HCT116 (cell line): Measurements from ENCODE around the gene SPTBN4. TPM values are rescaled to one million over a fixed set of nuclear protein-coding genes. Genes with fewer than 3 reads are reported as not detected.

Experiments used
- ATAC-seq: fragments of 200-7000 bp; cut with Tn5 transposase; 2 replicates; pipeline ENCODE4 v1.9.1; 2020; ENCODE audit warnings: mild to moderate bottlenecking, moderate library complexity
- BruUV-seq: library from RNA; stranded (reverse); fragments of 400-500 nt; replicated peaks from 2 replicates; lab custom pipeline; 2021; lab: Mats Ljungman, UMichigan
- CTCF ChIA-PET: fragments of 300-600 bp; sonication (Branson Sonifier 250); formaldehyde crosslinking; loops from one replicate; lab custom pipeline; 2021; ENCODE audit warnings: antibody characterized with exemption; lab: Charles Lee
- POLR2A ChIA-PET: fragments of 300-600, 350-600 bp; sonication (Branson Sonifier 250); formaldehyde crosslinking; loops from one replicate; lab custom pipeline; 2021; ENCODE audit warnings: antibody characterized with exemption; lab: Charles Lee
- RAD21 ChIA-PET, 2 experiments: fragments of 300-600 bp; sonication (Branson Sonifier 250); formaldehyde crosslinking; loops; one replicate each; lab custom pipeline; 2023; ENCODE audit warnings: low total read pairs in 2 of 2; ENCODE audit not compliant: uncharacterized antibody in 2 of 2, unreplicated experiment in 2 of 2, low non-redundant PET in 1 of 2; lab: Charles Lee
- DNase-seq: peaks from one replicate; pipeline ENCODE4 v3.0.0-alpha.2; 2010; ENCODE audit warnings: low read depth, low spot score
- H2AFZ ChIP-seq: fragments of 200-600 bp; shearing (Covaris generic), sonication (generic); 2 replicates; pipeline ENCODE4 v1.6.1; 2017; ENCODE audit warnings: low read depth, mixed run types, mixed read lengths, antibody characterized with exemption, low read length; ENCODE audit not compliant: poor library complexity, severe bottlenecking
- H3K27ac ChIP-seq: 2 replicates; pipeline ENCODE4 v1.5.1; 2012; ENCODE audit warnings: low read depth, low read length
- H3K27me3 ChIP-seq: fragments of 200-600 bp; sonication (generic); 2 replicates; pipeline ENCODE4 v1.6.1; 2016; ENCODE audit warnings: mixed run types, low read length, mixed read lengths; ENCODE audit not compliant: insufficient read depth
- H3K36me3 ChIP-seq, 2 experiments: fragments of 200-500 bp in 1 of 2; fragments of 200-600 bp in 1 of 2; sonication (Bioruptor generic) in 1 of 2; sonication (generic) in 1 of 2; 2 replicates each; pipeline versions ENCODE4 v1.5.1 to v1.6.1; 2014 to 2016; ENCODE audit warnings: low read length in 2 of 2, inconsistent platforms in 1 of 2, mixed read lengths in 1 of 2, mixed run types in 1 of 2; ENCODE audit not compliant: insufficient read depth in 2 of 2, control insufficient read depth in 1 of 2
- H3K4me1 ChIP-seq, 2 experiments: fragments of 200-600 bp in 1 of 2; sonication (generic) in 1 of 2; 2 replicates each; pipeline versions ENCODE4 v1.5.1 to v1.6.1; 2012 to 2017; ENCODE audit warnings: low read length in 2 of 2, inconsistent platforms in 1 of 2, mild to moderate bottlenecking in 1 of 2, mixed read lengths in 1 of 2, mixed run types in 1 of 2, moderate library complexity in 1 of 2; ENCODE audit not compliant: insufficient read depth in 2 of 2, control insufficient read depth in 1 of 2
- H3K4me2 ChIP-seq: fragments of 200-600 bp; sonication (generic); 2 replicates; pipeline ENCODE4 v1.6.1; 2017; ENCODE audit warnings: mixed run types, low read length, mixed read lengths
- H3K4me3 ChIP-seq, 2 experiments: fragments of 200-600 bp in 1 of 2; sonication (generic) in 1 of 2; replicated peaks in 1 of 2; 2 replicates each; pipeline ENCODE4 v1.5.1; 2011 to 2016; ENCODE audit warnings: low read length in 2 of 2, control low read depth in 1 of 2, low read depth in 1 of 2, mild to moderate bottlenecking in 1 of 2, mixed read lengths in 1 of 2, mixed run types in 1 of 2
- H3K79me2 ChIP-seq: fragments of 200-600 bp; sonication (generic); 2 replicates; pipeline ENCODE4 v1.6.1; 2017; ENCODE audit warnings: mild to moderate bottlenecking, mixed run types, low read length, moderate library complexity, mixed read lengths; ENCODE audit not compliant: insufficient read depth
- H3K9ac ChIP-seq: fragments of 200-600 bp; sonication (generic); 2 replicates; pipeline ENCODE4 v1.6.1; 2016; ENCODE audit warnings: low read length, mixed read lengths
- H3K9me2 ChIP-seq: fragments of 200-600 bp; sonication (generic), shearing (Covaris generic); 2 replicates; pipeline ENCODE4 v1.6.1; 2017; ENCODE audit warnings: mixed run types, mild to moderate bottlenecking, moderate library complexity; ENCODE audit not compliant: insufficient read depth
- H3K9me3 ChIP-seq, 2 experiments: fragments of 200-500 bp in 1 of 2; fragments of 200-600 bp in 1 of 2; sonication (Bioruptor generic) in 1 of 2; sonication (generic) in 1 of 2; 2 replicates each; pipeline ENCODE4 v1.6.1; 2014 to 2017; ENCODE audit warnings: low read length in 2 of 2, mixed read lengths in 2 of 2, inconsistent platforms in 1 of 2, low read depth in 1 of 2, mild to moderate bottlenecking in 1 of 2, mixed run types in 1 of 2, moderate library complexity in 1 of 2; ENCODE audit not compliant: control insufficient read depth in 1 of 2, insufficient read depth in 1 of 2
- H4K20me1 ChIP-seq: fragments of 200-600 bp; sonication (generic), shearing (Covaris generic); 2 replicates; pipeline ENCODE4 v1.6.1; 2017; ENCODE audit warnings: mixed run types, mild to moderate bottlenecking, moderate library complexity; ENCODE audit not compliant: insufficient read depth
- ATF3 ChIP-seq: IDR thresholded peaks from 2 replicates; pipeline ENCODE4 v1.6.1; 2012
- CEBPB ChIP-seq: IDR thresholded peaks from 2 replicates; pipeline ENCODE4 v1.6.1; 2012; ENCODE audit warnings: low read depth
- EGR1 ChIP-seq: IDR thresholded peaks from 2 replicates; pipeline ENCODE4 v1.6.1; 2012; ENCODE audit warnings: low read depth
- EZH2 ChIP-seq: fragments of 200-600 bp; sonication (generic); IDR thresholded peaks from 2 replicates; pipeline ENCODE4 v1.6.1; 2017; ENCODE audit warnings: antibody characterized with exemption, mixed run types
- FOSL1 ChIP-seq: IDR thresholded peaks from 2 replicates; pipeline ENCODE4 v1.6.1; 2012; ENCODE audit warnings: low read depth
- MAX ChIP-seq: IDR thresholded peaks from 2 replicates; pipeline ENCODE4 v1.6.1; 2012
- POLR2A ChIP-seq: IDR thresholded peaks from 2 replicates; pipeline ENCODE4 v1.7.0; 2011; ENCODE audit warnings: borderline replicate concordance; ENCODE audit not compliant: insufficient read depth, insufficient read length; ENCODE audit errors: extremely low read depth
- POLR2AphosphoS5 ChIP-seq: IDR thresholded peaks from 2 replicates; pipeline ENCODE4 v1.6.1; 2011; ENCODE audit warnings: mild to moderate bottlenecking, low read depth, low read length, moderate library complexity
- SP1 ChIP-seq: IDR thresholded peaks from 2 replicates; pipeline ENCODE4 v1.6.1; 2012; ENCODE audit warnings: low read depth
- SRF ChIP-seq: IDR thresholded peaks from 2 replicates; pipeline ENCODE4 v1.6.1; 2012; ENCODE audit warnings: low read depth
- TCF7L2 ChIP-seq: IDR thresholded peaks from 2 replicates; pipeline ENCODE4 v1.7.0; 2011; ENCODE audit warnings: borderline replicate concordance, inconsistent platforms; ENCODE audit not compliant: insufficient read depth, insufficient read length; ENCODE audit errors: extremely low read depth
- YY1 ChIP-seq: IDR thresholded peaks from 2 replicates; pipeline ENCODE4 v1.6.1; 2011; ENCODE audit warnings: low read length, low read depth, moderate library complexity, mild to moderate bottlenecking; ENCODE audit not compliant: insufficient replicate concordance; ENCODE audit errors: extremely low read depth
- ZFX ChIP-seq: fragments of 450-650 bp; IDR thresholded peaks from 2 replicates; pipeline ENCODE4 v1.6.1; 2017
- intact Hi-C: fragments of 100-400 bp; cut with micrococcal nuclease; formaldehyde crosslinking; loops from 2 replicates; pipeline ENCODE4 v1.10.0; 2022
- total RNA-seq: library from RNA; stranded (reverse); gene quantifications from one replicate; pipeline ENCODE4 v1.2.1, GENCODE V29; 2021; ENCODE audit not compliant: unreplicated experiment
- TF ChIP-seq, protein P1 (sequence below), 3 experiments: fragments of 200-600 bp in 1 of 3; sonication (generic) in 1 of 3; IDR thresholded peaks in 2 of 3; conservative IDR thresholded peaks in 1 of 3; 2 replicates each; pipeline ENCODE4 v1.5.1; 2012 to 2017; ENCODE audit warnings: low read depth in 2 of 3, low read length in 2 of 3, antibody characterized with exemption in 1 of 3, borderline replicate concordance in 1 of 3, control low read depth in 1 of 3, mild to moderate bottlenecking in 1 of 3, mixed read lengths in 1 of 3, mixed run types in 1 of 3, moderate library complexity in 1 of 3; ENCODE audit not compliant: insufficient read depth in 1 of 3
- TF ChIP-seq, protein P2 (sequence below): IDR thresholded peaks from 2 replicates; pipeline ENCODE4 v1.6.1; 2012; ENCODE audit warnings: low read depth

The SPTBN4 gene
- total RNA-seq, 1 experiment from 2014 or later, result 4.6 TPM

DNA sequence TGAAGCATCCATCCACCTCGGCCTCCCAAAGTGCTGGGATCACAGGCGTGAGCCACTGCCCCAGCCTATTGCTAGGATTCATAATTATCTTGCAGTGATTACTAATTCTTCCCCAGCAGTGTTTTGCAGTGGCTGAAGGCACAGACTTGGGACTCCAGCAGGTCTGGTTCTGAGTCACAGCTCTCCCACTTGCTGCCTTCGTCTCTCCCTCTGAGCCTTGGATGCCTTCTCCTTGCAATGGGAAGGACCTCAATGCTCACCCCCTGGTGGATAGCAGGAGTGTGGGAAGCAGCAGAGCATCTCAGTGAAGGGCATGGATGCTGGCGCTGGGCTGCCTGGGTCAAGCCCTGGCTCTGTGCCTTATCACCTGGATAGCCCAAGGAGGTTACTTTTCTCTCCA, 72.3 kb downstream of the SPTBN4 start:
- no peak overlapping the region for H3K4me3 ChIP-seq
- H3K9me3 ChIP-seq, result peaks cover 0 to 6% of the 10 kb centered on the region in 2 experiments; a peak in 2 of 4 replicates
- no peaks in the 10 kb centered on the region for H3K79me2 ChIP-seq
- no peaks in the 10 kb centered on the region for H3K27me3 ChIP-seq
- RAD21 ChIA-PET, result no interaction called here
- CTCF ChIA-PET, result no interaction called here
- H3K9me2 ChIP-seq, result no peaks in the 10 kb centered on the region
- peaks cover 0 to 5% of the 10 kb centered on the region in 2 experiments; a peak in 1 of 4 replicates for H3K36me3 ChIP-seq
- DNase-seq (no peak), ATAC-seq (no peak)
- POLR2A ChIA-PET, result no interaction called here
- no peak for TF ChIP-seq POLR2A
- TF ChIP-seq, protein P1, sequence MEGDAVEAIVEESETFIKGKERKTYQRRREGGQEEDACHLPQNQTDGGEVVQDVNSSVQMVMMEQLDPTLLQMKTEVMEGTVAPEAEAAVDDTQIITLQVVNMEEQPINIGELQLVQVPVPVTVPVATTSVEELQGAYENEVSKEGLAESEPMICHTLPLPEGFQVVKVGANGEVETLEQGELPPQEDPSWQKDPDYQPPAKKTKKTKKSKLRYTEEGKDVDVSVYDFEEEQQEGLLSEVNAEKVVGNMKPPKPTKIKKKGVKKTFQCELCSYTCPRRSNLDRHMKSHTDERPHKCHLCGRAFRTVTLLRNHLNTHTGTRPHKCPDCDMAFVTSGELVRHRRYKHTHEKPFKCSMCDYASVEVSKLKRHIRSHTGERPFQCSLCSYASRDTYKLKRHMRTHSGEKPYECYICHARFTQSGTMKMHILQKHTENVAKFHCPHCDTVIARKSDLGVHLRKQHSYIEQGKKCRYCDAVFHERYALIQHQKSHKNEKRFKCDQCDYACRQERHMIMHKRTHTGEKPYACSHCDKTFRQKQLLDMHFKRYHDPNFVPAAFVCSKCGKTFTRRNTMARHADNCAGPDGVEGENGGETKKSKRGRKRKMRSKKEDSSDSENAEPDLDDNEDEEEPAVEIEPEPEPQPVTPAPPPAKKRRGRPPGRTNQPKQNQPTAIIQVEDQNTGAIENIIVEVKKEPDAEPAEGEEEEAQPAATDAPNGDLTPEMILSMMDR (IDR thresholded peaks at IDR 0.05 in 2 of 3, conservative IDR thresholded peaks at IDR 0.05 in 1 of 3; ENCODE audit: borderline replicate concordance in 1 of 3, insufficient read depth in 1 of 3, low read depth in 2 of 3, low read length in 2 of 3), result peak in 2 of 3 experiments; percentile 20 to 22; a peak in 3 of 6 replicates
- intact Hi-C loops, result no loop called here
- H3K9ac ChIP-seq, result no peak overlapping the region
- peaks cover 5 to 6% of the 10 kb centered on the region in 2 experiments; a peak in 2 of 4 replicates for H3K4me1 ChIP-seq
- H3K4me2 ChIP-seq, result no peak overlapping the region
- H3K27ac ChIP-seq, result no peak overlapping the region
- no TSS peak for BruUV-seq
- no peak overlapping the region for H2AFZ ChIP-seq
- no peaks in the 10 kb centered on the region for H4K20me1 ChIP-seq

DNA sequence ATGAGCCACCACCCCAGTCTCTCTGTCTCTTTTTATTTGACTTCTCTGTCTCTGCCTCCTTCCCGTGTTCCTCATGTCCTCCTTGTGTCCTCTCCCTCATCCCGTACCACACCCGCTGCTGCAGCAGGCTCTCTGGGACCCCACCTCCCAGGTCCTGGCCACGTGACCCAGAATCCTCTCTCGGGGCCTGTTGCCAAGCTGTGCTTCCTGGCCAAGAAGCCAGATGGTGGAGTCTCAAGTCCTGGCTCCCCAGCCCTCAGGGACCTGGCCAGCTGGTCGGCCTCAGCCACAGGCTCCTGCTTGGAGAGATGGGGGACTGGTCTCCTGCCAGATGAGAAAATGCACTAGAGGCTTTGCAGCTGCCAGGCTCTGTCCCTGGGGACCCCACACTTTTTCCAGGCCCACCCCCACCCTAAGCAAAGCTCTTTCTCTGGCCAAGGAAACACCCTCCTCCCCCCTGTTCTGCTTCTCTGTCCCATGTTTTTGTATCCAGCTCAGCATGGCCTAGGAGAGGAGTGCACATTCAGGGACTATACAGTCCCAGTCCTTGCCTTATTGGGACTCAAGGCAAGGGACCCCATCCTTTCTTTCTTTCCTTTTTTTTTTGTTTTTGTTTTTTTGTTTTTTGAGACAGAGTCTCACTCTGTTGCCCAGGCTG, 75.5 kb downstream of the SPTBN4 start:
- no peak overlapping the region for H3K9ac ChIP-seq
- no peaks in the 10 kb centered on the region for H3K36me3 ChIP-seq
- H3K79me2 ChIP-seq, result no peaks in the 10 kb centered on the region
- H3K4me2 ChIP-seq, result no peak overlapping the region
- intact Hi-C loops, result no loop called here
- no peak overlapping the region for H2AFZ ChIP-seq
- H3K9me2 ChIP-seq, result no peaks in the 10 kb centered on the region
- no peak overlapping the region for H3K4me3 ChIP-seq
- H3K27ac ChIP-seq, result no peak overlapping the region
- H4K20me1 ChIP-seq, result no peaks in the 10 kb centered on the region
- BruUV-seq, result no TSS peak
- H3K9me3 ChIP-seq, result no peaks in the 10 kb centered on the region; a peak in 1 of 4 replicates
- ChIA-PET POLR2A (interaction anchor here (0.6 kb wide), 1 partner anchor 8 kb away, joined by 4 read pairs; no protein-coding TSS in a partner anchor), RAD21 (no interaction called here), CTCF (interaction anchor here (1.1 to 3.2 kb wide), 5 partner anchors 28 to 237 kb away, joined by 5 to 20 read pairs (median 8); no protein-coding TSS in a partner anchor)
- no peak for DNase-seq
- H3K4me1 ChIP-seq, result peaks cover 5 to 6% of the 10 kb centered on the region in 2 experiments; a peak in 2 of 4 replicates
- no peaks in the 10 kb centered on the region for H3K27me3 ChIP-seq
- no peak for ATAC-seq
- TF ChIP-seq SP1 (no peak), EGR1 (no peak), POLR2AphosphoS5 (no peak), FOSL1 (no peak), EZH2 (no peak), TCF7L2 (no peak), MAX (no peak), YY1 (no peak), SRF (no peak), CEBPB (no peak), ATF3 (no peak), ZFX (no peak)
- TF ChIP-seq, protein P2, sequence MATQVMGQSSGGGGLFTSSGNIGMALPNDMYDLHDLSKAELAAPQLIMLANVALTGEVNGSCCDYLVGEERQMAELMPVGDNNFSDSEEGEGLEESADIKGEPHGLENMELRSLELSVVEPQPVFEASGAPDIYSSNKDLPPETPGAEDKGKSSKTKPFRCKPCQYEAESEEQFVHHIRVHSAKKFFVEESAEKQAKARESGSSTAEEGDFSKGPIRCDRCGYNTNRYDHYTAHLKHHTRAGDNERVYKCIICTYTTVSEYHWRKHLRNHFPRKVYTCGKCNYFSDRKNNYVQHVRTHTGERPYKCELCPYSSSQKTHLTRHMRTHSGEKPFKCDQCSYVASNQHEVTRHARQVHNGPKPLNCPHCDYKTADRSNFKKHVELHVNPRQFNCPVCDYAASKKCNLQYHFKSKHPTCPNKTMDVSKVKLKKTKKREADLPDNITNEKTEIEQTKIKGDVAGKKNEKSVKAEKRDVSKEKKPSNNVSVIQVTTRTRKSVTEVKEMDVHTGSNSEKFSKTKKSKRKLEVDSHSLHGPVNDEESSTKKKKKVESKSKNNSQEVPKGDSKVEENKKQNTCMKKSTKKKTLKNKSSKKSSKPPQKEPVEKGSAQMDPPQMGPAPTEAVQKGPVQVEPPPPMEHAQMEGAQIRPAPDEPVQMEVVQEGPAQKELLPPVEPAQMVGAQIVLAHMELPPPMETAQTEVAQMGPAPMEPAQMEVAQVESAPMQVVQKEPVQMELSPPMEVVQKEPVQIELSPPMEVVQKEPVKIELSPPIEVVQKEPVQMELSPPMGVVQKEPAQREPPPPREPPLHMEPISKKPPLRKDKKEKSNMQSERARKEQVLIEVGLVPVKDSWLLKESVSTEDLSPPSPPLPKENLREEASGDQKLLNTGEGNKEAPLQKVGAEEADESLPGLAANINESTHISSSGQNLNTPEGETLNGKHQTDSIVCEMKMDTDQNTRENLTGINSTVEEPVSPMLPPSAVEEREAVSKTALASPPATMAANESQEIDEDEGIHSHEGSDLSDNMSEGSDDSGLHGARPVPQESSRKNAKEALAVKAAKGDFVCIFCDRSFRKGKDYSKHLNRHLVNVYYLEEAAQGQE, result no peak
